ENCODE results near the gene LHB.
A peak's percentile ranks its signal among the peaks of the same experiment; 100 is the strongest.
"Not testable (repeated sequence)": the region's sequence is repeated elsewhere in the genome, so short reads cannot be mapped to it uniquely, and the experiment has no call there.

The LHB gene

DNA sequence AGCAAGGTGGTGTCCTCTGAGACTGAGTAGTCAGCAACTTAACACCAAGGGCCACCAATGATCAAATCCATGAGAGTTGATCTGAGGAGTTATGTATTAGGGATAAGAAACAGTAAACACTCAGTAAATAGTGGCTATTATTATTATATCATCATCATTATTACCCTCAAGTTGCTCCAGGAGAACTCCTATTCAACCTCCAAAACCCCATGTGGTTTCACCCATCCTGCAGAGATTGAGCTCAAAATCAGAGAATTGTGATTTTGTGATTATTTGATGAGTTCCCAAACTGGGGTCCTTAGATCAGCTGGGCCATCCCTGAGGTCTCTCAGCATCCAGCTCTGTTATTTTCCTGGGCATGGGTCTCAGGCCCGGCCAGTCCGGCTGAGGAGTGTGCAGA lies 44.1 kb upstream of the LHB start:
- Histone ChIP-seq H3K9me3 (ENCODE audit: severe bottlenecking) (no peaks in the 10 kb centered on the region), H3K27ac (no peak overlapping the region), H3K4me3 (ENCODE audit: low read depth, low read length) (no peak overlapping the region), H3K36me3 (no peaks in the 10 kb centered on the region), H3K27me3 (ENCODE audit: insufficient read depth, low read depth, severe bottlenecking) (no peaks in the 10 kb centered on the region)
- DNase-seq = no peak
- TF ChIP-seq, protein P1, sequence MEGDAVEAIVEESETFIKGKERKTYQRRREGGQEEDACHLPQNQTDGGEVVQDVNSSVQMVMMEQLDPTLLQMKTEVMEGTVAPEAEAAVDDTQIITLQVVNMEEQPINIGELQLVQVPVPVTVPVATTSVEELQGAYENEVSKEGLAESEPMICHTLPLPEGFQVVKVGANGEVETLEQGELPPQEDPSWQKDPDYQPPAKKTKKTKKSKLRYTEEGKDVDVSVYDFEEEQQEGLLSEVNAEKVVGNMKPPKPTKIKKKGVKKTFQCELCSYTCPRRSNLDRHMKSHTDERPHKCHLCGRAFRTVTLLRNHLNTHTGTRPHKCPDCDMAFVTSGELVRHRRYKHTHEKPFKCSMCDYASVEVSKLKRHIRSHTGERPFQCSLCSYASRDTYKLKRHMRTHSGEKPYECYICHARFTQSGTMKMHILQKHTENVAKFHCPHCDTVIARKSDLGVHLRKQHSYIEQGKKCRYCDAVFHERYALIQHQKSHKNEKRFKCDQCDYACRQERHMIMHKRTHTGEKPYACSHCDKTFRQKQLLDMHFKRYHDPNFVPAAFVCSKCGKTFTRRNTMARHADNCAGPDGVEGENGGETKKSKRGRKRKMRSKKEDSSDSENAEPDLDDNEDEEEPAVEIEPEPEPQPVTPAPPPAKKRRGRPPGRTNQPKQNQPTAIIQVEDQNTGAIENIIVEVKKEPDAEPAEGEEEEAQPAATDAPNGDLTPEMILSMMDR (IDR thresholded peaks at IDR 0.05; ENCODE audit: low read depth, low read length) = no peak

DNA sequence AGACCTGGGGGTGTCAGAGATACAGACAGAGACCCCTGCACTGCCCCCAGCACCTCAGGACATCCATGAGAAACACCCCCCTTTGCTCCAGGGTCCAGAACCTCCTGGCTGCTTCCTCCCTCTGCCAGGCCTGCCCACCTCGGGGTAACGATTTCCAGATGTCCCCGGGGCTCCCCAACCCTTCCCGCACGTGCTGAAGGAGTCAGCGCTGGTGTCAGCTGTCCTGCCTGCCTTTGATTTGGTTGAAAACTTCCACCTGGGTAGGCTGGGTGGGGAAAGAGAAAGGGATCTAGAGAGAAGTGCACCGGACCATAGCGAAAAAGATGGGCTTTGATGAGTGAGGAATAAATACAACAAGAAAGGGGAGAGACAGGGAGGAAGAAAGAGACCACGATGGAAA lies 42.2 kb upstream of the LHB start:
- Histone ChIP-seq H3K36me3 (no peaks in the 10 kb centered on the region), H3K4me3 (ENCODE audit: low read depth, low read length) (no peak overlapping the region), H3K27me3 (ENCODE audit: insufficient read depth, low read depth, severe bottlenecking) (no peaks in the 10 kb centered on the region), H3K9me3 (ENCODE audit: severe bottlenecking) (no peaks in the 10 kb centered on the region), H3K27ac (no peak overlapping the region)
- DNase-seq = no peak
- TF ChIP-seq, protein P1 (IDR thresholded peaks at IDR 0.05; ENCODE audit: low read depth, low read length) = no peak

DNA sequence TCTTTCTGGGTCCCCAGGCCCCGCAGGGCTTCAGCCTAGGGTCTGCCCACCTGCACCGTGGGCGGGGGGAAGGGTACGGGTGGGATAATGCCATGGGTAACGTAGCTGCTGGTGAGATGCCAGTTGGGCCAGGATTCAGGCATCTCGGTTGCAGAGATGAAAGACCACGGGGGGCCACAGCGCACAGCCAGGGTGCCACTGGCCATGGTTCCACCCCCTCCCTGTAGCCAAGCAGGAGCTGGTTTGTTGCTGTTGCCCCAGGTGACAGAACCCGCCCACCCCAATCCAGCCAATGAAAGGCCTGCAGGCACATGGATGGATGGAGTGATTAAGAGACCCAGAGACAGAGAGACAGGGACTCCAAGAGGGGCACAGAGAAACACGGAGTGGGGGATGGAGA lies 41.7 kb upstream of the LHB start:
- H3K36me3 ChIP-seq = no peaks in the 10 kb centered on the region
- no peaks in the 10 kb centered on the region for H3K27me3 ChIP-seq (ENCODE audit: insufficient read depth, low read depth, severe bottlenecking)
- H3K4me3 ChIP-seq (ENCODE audit: low read depth, low read length) = no peak overlapping the region
- H3K27ac ChIP-seq = no peak overlapping the region
- no peaks in the 10 kb centered on the region for H3K9me3 ChIP-seq (ENCODE audit: severe bottlenecking)
- TF ChIP-seq, protein P1 (IDR thresholded peaks at IDR 0.05; ENCODE audit: low read depth, low read length) = no peak
- peak; percentile 56 for DNase-seq

DNA sequence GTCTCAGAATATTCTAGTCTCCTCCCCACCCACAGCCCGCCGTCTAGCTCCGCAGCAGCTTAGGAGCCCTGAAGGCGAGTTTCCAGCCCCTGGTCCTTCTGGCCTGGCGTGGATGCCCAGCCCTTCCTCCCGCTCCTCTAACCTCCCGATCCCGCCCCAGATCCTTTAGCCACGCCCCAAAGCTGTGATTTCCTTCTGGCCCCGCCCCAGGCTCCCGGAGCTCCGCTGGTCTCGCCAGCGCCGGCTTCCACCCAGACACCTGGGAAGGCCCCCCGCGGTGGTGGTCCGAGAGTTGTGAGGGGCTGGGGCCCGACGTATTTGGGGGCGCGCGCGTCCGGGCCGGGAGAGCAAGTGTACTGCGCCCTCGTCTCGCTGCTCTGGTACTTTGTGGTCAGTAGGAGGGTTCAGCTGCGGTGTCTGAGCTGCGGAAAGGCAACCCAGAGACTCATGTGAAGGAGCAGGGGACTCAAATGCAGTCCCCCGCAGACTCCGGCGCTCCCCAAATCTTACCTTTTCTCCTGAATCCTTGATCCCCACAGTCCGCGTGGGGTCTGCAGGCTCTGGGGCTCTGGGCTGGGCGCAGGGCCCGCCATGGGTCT lies 40.8 kb upstream of the LHB start, which contains the start of gene CGB7:
CGB7 (minus strand) TSS at position 114 of the 599 bp plus-strand sequence. CDS start 2,374 bp downstream, outside the sequence.
- DNase-seq = no peak
- H3K27ac ChIP-seq = no peak within 1 kb of the TSS
- TF ChIP-seq, protein P1 (IDR thresholded peaks at IDR 0.05; ENCODE audit: low read depth, low read length) = no peak
- H3K9me3 ChIP-seq (ENCODE audit: severe bottlenecking) = no peaks in the 10 kb centered on the region
- H3K27me3 ChIP-seq (ENCODE audit: insufficient read depth, low read depth, severe bottlenecking) = no peaks in the 10 kb centered on the region
- H3K36me3 ChIP-seq = no peaks in the 10 kb centered on the region
- H3K4me3 ChIP-seq (ENCODE audit: low read depth, low read length) = peak within 1 kb of the TSS; percentile 52

DNA sequence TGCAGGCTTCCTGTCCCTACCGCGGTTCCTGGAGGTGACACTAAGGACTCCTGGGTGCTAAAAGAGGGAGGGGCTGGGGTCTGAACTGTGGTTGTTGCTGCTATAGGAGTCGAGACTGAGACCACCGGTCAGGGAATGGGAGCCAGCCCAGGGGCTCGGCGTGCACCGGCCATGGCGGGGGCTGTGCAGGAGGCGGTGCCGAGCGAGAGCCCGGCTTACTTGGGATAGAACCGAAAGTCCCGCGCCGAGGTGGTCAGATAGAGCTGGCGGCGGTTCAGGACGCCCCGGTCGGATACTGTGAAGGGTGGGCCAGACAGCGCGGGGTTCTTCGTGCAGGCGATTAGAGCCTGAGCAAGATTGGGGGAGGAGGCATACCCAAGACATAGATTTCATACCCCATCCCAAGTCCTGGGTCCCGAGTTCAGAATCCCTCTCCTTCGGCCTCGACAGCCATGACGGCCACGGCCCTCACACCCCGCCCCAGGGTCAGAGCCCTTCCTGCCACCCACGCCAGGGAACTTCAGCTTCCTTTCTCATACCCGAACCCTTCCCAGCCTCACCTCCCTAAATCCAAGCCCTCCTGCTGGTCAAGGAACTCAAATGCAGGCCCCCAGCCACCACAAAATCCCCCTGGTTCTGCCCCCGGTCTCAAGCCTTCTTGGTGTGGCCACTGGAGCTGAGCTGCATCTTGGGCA lies 40.2 kb upstream of the LHB start:
- H3K4me3 ChIP-seq (ENCODE audit: low read depth, low read length) = peak overlapping the region; percentile 52
- not testable (repeated sequence) for H3K27ac ChIP-seq

DNA sequence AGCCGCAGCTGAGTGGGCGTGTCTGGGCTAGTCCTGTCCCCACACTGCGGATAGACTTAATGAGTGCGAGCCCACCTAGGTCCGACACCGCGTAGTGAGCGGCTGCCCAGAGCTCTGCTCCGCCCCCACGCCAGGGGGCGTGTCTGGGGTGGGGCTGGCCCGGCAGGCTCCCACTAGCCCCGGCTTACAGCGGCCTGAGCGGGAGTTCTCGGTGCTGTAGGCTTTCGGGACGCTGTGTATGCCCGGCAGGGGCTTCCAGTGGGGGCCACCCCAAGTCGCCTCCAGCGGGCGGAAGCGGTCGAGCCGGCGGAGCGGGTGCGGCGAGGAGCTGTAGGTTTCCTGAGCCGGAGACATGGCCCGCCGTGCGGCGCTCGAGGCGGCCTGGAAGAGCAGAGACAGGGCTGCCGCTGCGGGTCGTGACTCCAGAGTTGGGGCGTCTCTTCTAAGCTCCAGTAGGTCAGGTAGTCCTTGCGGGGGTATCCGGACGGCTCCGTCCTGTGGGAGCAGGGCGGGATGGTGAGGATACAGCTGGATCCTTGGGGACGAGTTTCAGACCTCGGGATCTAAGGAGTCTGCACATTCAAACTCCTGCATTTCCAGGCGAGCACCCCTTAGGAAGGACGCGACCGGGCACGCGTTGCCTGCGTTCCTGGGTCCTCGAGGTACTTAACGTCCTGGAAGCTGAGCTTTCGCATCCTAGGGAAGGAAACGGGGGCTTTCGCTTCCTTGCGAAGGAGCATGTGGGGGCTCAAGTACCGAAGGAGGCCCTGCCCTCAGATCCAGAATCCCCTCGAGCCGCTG lies 39.4 kb upstream of the LHB start:
- DNase-seq = peak; percentile 72
- Histone ChIP-seq H3K9me3 (ENCODE audit: severe bottlenecking) (no peaks in the 10 kb centered on the region), H3K36me3 (no peaks in the 10 kb centered on the region), H3K4me3 (ENCODE audit: low read depth, low read length) (peak overlapping the region; percentile 52), H3K27ac (peak overlapping the region; percentile 15; the same call in 1 of the 2 replicates), H3K27me3 (ENCODE audit: insufficient read depth, low read depth, severe bottlenecking) (no peaks in the 10 kb centered on the region)
- TF ChIP-seq, protein P1 (IDR thresholded peaks at IDR 0.05; ENCODE audit: low read depth, low read length) = 0 out of 2 replicates have a peak, but pooled peaks have one; percentile 5

More for the DNA sequence above, 40.2 kb upstream of the LHB start:
- DNase-seq; H3K27me3 ChIP-seq (ENCODE audit: insufficient read depth, low read depth, severe bottlenecking); H3K36me3 ChIP-seq; H3K9me3 ChIP-seq (ENCODE audit: severe bottlenecking): not testable (repeated sequence)

DNA sequence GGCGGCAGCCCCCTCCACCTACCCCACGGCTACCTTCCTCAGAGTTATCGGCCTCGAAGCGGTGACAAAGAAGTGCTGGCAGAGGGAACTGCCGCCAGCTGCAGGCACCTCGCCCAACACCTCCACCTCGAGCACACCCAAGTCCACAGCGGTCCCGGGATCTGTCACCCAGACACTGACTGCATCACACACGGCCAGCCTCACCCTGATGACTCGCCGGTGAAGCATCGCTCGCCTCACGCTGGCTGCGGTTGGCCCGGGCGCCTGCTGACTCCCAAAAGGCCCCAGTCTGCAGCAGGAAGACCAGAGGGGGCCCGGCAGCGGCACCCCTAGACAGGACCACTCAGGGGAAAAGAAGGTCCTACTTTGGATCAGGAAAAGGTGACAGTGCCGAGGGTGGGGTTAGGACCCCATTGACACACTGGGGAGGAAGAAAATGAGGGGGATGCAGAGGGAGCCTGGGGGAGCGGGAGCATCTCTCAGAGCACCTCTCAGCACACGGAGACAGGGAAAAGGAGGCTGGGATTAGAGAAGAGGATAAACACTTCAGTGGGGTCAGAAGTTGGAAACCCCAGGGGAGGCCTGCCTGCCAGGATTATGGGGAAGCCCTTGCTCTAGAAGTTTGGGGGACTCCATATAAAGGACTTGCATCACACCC lies 33.6 kb upstream of the LHB start:
- H3K36me3 ChIP-seq; H3K9me3 ChIP-seq (ENCODE audit: severe bottlenecking); H3K27me3 ChIP-seq (ENCODE audit: insufficient read depth, low read depth, severe bottlenecking); H3K4me3 ChIP-seq (ENCODE audit: low read depth, low read length); DNase-seq; H3K27ac ChIP-seq: not testable (repeated sequence)

DNA sequence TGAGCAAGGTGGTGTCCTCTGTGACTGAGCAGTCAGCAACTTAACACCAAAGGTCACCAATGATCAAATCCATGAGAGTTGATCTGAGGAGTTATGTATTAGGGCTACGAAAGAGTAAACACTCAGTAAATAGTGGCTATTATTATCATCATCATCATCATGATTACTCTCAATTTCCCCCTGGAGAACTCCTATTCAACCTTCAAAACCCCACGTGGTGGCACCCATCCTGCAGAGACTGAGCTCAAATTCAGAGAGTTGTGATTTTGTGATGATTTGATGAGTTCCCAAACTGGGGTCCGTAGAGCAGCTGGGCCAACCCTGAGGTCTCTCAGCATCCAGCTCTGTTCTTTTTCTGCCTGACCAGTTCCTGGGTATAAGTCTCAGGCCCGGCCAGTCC lies 32.9 kb upstream of the LHB start:
- not testable (repeated sequence) for H3K4me3 ChIP-seq (ENCODE audit: low read depth, low read length); H3K27me3 ChIP-seq (ENCODE audit: insufficient read depth, low read depth, severe bottlenecking); H3K27ac ChIP-seq; H3K9me3 ChIP-seq (ENCODE audit: severe bottlenecking); H3K36me3 ChIP-seq; DNase-seq
